ENCODE results near the gene SFXN3. TPM values are rescaled to one million over a fixed set of nuclear protein-coding genes. Genes with fewer than 3 reads are reported as not detected.

The SFXN3 gene
- total and polyA plus RNA-seq, 2 experiments from 2014 or later: 58.8 to 79.8 TPM

- Histone ChIP-seq H3K36me3 (ENCODE audit: low read depth) (peaks cover 15% of the 10 kb centered on the region; the same call in 1 of the 2 replicates), H3K9me3 (ENCODE audit: low read depth) (no peaks in the 10 kb centered on the region), H3K4me1 (ENCODE audit: insufficient read depth) (peaks cover 15% of the 10 kb centered on the region; the same call in 1 of the 2 replicates), H3K9ac (peak overlapping the region; percentile 85), H3F3A (ENCODE audit: insufficient read depth) (no peaks in the 10 kb centered on the region), H2AFZ (peak overlapping the region; percentile 99), H3K27ac (peak overlapping the region; percentile 43), H3K4me3 (peak overlapping the region; percentile 98), H3K27me3 (replicated peaks; ENCODE audit: insufficient read depth) (no peaks in the 10 kb centered on the region), H4K20me1 (ENCODE audit: insufficient read depth) (no peaks in the 10 kb centered on the region), H3K4me2 (ENCODE audit: unreplicated experiment) (peak overlapping the region; percentile 87), H3K9me2 (ENCODE audit: insufficient read depth) (no peaks in the 10 kb centered on the region), H3K79me2 (ENCODE audit: insufficient read depth) (peaks cover 60% of the 10 kb centered on the region)
- WGBS, 2 experiments (ENCODE audit: low coverage in 1 of 2, low lambda C conversion rate in 2 of 2, missing lambda C conversion rate in 2 of 2): 0 to 1% methylated on average over 14 to 15 of the region's 15 CpGs
- in situ Hi-C loops (cut with MboI): no loop called here
- DNase-seq: no peak
- TF ChIP-seq EZH2phosphoT487 (IDR thresholded peaks at IDR 0.05; ENCODE audit: insufficient read depth, low read depth): no peak
- no peak for TF ChIP-seq EZH2 (IDR thresholded peaks at IDR 0.05; ENCODE audit: insufficient read depth, poor library complexity, severe bottlenecking)
Measured at GRCh38 chr10:100987685-100988049, 43.4 kb upstream of the SFXN3 start.

GRCh38 chr10:100988166-100988565 is 42.9 kb upstream of the SFXN3 start:
- Histone ChIP-seq H4K20me1 (ENCODE audit: insufficient read depth) (no peaks in the 10 kb centered on the region), H3F3A (ENCODE audit: insufficient read depth) (no peaks in the 10 kb centered on the region), H3K9ac (peak overlapping the region; percentile 85), H3K27ac (no peak overlapping the region), H3K4me2 (ENCODE audit: unreplicated experiment) (peak overlapping the region; percentile 87), H3K9me3 (ENCODE audit: low read depth) (no peaks in the 10 kb centered on the region), H3K4me1 (ENCODE audit: insufficient read depth) (peaks cover 15% of the 10 kb centered on the region; the same call in 1 of the 2 replicates), H3K9me2 (ENCODE audit: insufficient read depth) (no peaks in the 10 kb centered on the region), H3K4me3 (peak overlapping the region; percentile 98), H3K36me3 (ENCODE audit: low read depth) (peaks cover 15% of the 10 kb centered on the region; the same call in 1 of the 2 replicates), H3K79me2 (ENCODE audit: insufficient read depth) (peaks cover 60% of the 10 kb centered on the region), H3K27me3 (replicated peaks; ENCODE audit: insufficient read depth) (no peaks in the 10 kb centered on the region), H2AFZ (no peak overlapping the region)
- DNase-seq: no peak
- in situ Hi-C loops (cut with MboI): no loop called here
- TF ChIP-seq EZH2phosphoT487 (IDR thresholded peaks at IDR 0.05; ENCODE audit: insufficient read depth, low read depth): no peak
- whole genome bisulfite sequencing, 2 experiments (ENCODE audit: low coverage in 1 of 2, low lambda C conversion rate in 2 of 2, missing lambda C conversion rate in 2 of 2): 21 to 37% methylated on average over 10 of the region's 10 CpGs

- 92 to 93% methylated on average over 21 of the region's 21 CpGs for WGBS, 2 experiments (ENCODE audit: low coverage in 1 of 2, low lambda C conversion rate in 2 of 2, missing lambda C conversion rate in 2 of 2)
- no peak overlapping the region for H2AFZ ChIP-seq
- H3K36me3 ChIP-seq (ENCODE audit: low read depth): peaks cover 15% of the 10 kb centered on the region; the same call in 1 of the 2 replicates
- TF ChIP-seq EZH2 (IDR thresholded peaks at IDR 0.05; ENCODE audit: insufficient read depth, poor library complexity, severe bottlenecking) (no peak), EZH2phosphoT487 (IDR thresholded peaks at IDR 0.05; ENCODE audit: insufficient read depth, low read depth) (no peak)
- H3K79me2 ChIP-seq (ENCODE audit: insufficient read depth): peaks cover 60% of the 10 kb centered on the region
- peaks cover 15% of the 10 kb centered on the region; the same call in 1 of the 2 replicates for H3K4me1 ChIP-seq (ENCODE audit: insufficient read depth)
- no peak overlapping the region for H3K4me3 ChIP-seq
- no peaks in the 10 kb centered on the region for H3K27me3 ChIP-seq (replicated peaks; ENCODE audit: insufficient read depth)
- no peaks in the 10 kb centered on the region for H4K20me1 ChIP-seq (ENCODE audit: insufficient read depth)
- H3K4me2 ChIP-seq (ENCODE audit: unreplicated experiment): no peak overlapping the region
- H3K9me2 ChIP-seq (ENCODE audit: insufficient read depth): no peaks in the 10 kb centered on the region
- DNase-seq: no peak
- no peak overlapping the region for H3K27ac ChIP-seq
- 0 out of 2 replicates have a peak, but pooled peaks cover 6% of the 10 kb centered on the region for H3F3A ChIP-seq (ENCODE audit: insufficient read depth)
- no peak overlapping the region for H3K9ac ChIP-seq
- H3K9me3 ChIP-seq (ENCODE audit: low read depth): no peaks in the 10 kb centered on the region
- in situ Hi-C loops (cut with MboI): no loop called here
Measured at GRCh38 chr10:100989088-100989487, 41.9 kb upstream of the SFXN3 start.

- Histone ChIP-seq H2AFZ (no peak overlapping the region), H3K79me2 (ENCODE audit: insufficient read depth) (peaks cover 20% of the 10 kb centered on the region), H3K27me3 (replicated peaks; ENCODE audit: insufficient read depth) (no peaks in the 10 kb centered on the region), H3K4me1 (ENCODE audit: insufficient read depth) (peaks cover 10% of the 10 kb centered on the region), H3K36me3 (ENCODE audit: low read depth) (peaks cover 15% of the 10 kb centered on the region; the same call in 1 of the 2 replicates), H3K4me3 (no peak overlapping the region), H3K27ac (no peak overlapping the region), H3K4me2 (ENCODE audit: unreplicated experiment) (no peak overlapping the region), H3K9ac (no peak overlapping the region), H3F3A (ENCODE audit: insufficient read depth) (peaks cover 15% of the 10 kb centered on the region; the same call in 1 of the 2 replicates), H3K9me3 (ENCODE audit: low read depth) (no peaks in the 10 kb centered on the region), H3K9me2 (ENCODE audit: insufficient read depth) (no peaks in the 10 kb centered on the region), H4K20me1 (ENCODE audit: insufficient read depth) (no peaks in the 10 kb centered on the region)
- TF ChIP-seq EZH2 (IDR thresholded peaks at IDR 0.05; ENCODE audit: insufficient read depth, poor library complexity, severe bottlenecking) (no peak), EZH2phosphoT487 (IDR thresholded peaks at IDR 0.05; ENCODE audit: insufficient read depth, low read depth) (no peak)
- WGBS, 2 experiments (ENCODE audit: low coverage in 1 of 2, low lambda C conversion rate in 2 of 2, missing lambda C conversion rate in 2 of 2): 51 to 53% methylated on average over 10 of the region's 10 CpGs
- in situ Hi-C loops (cut with MboI): no loop called here
- peak; percentile 62 for DNase-seq
Measured at GRCh38 chr10:100993986-100994708, 36.9 kb upstream of the SFXN3 start.

Measured in GM23248 (cell line).